Measurements from ENCODE around the gene GRAP2. TPM values are rescaled to one million over a fixed set of nuclear protein-coding genes. Genes with fewer than 3 reads are reported as not detected.

The GRAP2 gene
- total RNA-seq, 4 donors from 2014 or later: 1.4 to 5.8 (median 3.9) TPM

- DNase-seq (ENCODE audit: extremely low spot score): no peak
- Histone ChIP-seq H3K27ac (replicated peaks in 1 of 4) (peak within 1 kb of the TSS; percentile 25 to 56 (median 43)), H3K27me3 (peaks cover 0 to 65% (median 15%) of the 10 kb centered on the region in 4 donors), H3K36me3 (no peaks in the 10 kb centered on the region), H3K4me1 (peaks cover 8 to 34% (median 22%) of the 10 kb centered on the region in 4 donors), H3K4me3 (peak within 1 kb of the TSS; percentile 21 to 44 (median 36)), H3K9me3 (no peaks in the 10 kb centered on the region)
- intact Hi-C loops (cut with DNase I): no loop called here
- TF ChIP-seq POLR2AphosphoS5 (IDR thresholded peaks at IDR 0.05): no peak
- TF ChIP-seq POLR2A (IDR thresholded peaks at IDR 0.05; ENCODE audit: low read depth): no peak
- TF ChIP-seq EP300 (IDR thresholded peaks at IDR 0.05): no peak
- TF ChIP-seq CTCF (IDR thresholded peaks at IDR 0.05): no peak
- 17% methylated on average over 16 of the region's 115 CpGs for WGBS
Observed at GRCh38 chr22:39994566-39995392, 93.9 kb downstream of the GRAP2 start, which contains the start of gene FAM83F. Gene FAM83F (plus strand): TSS chr22:39994954. CDS start chr22:39995043, 89 bp downstream.

- peak overlapping the region; percentile 21 to 44 (median 36) for H3K4me3 ChIP-seq
- H3K27ac ChIP-seq (replicated peaks in 1 of 4): peak overlapping the region; percentile 25 to 56 (median 43)
- peaks cover 8 to 34% (median 22%) of the 10 kb centered on the region in 4 donors for H3K4me1 ChIP-seq
- H3K9me3 ChIP-seq: no peaks in the 10 kb centered on the region
- no peaks in the 10 kb centered on the region for H3K36me3 ChIP-seq
- H3K27me3 ChIP-seq: peaks cover 0 to 65% (median 15%) of the 10 kb centered on the region in 4 donors
- DNase-seq (ENCODE audit: extremely low spot score): no peak
- TF ChIP-seq CTCF (IDR thresholded peaks at IDR 0.05) (no peak), POLR2AphosphoS5 (IDR thresholded peaks at IDR 0.05) (no peak), EP300 (IDR thresholded peaks at IDR 0.05) (no peak), POLR2A (IDR thresholded peaks at IDR 0.05; ENCODE audit: low read depth) (no peak)
- WGBS: 91% methylated on average over 7 of the region's 35 CpGs
- intact Hi-C loops (cut with DNase I): no loop called here
Observed at GRCh38 chr22:39995393-39996252, 94.7 kb downstream of the GRAP2 start.

- no peak overlapping the region for H3K4me3 ChIP-seq
- no peaks in the 10 kb centered on the region for H3K36me3 ChIP-seq
- TF ChIP-seq EP300 (IDR thresholded peaks at IDR 0.05) (no peak), POLR2A (IDR thresholded peaks at IDR 0.05; ENCODE audit: low read depth) (no peak), CTCF (IDR thresholded peaks at IDR 0.05) (no peak), POLR2AphosphoS5 (IDR thresholded peaks at IDR 0.05) (no peak)
- H3K27me3 ChIP-seq: peaks cover 0 to 65% (median 15%) of the 10 kb centered on the region in 4 donors
- peaks cover 8 to 34% (median 24%) of the 10 kb centered on the region in 4 donors for H3K4me1 ChIP-seq
- peak overlapping the region in 3 of 4 donors; percentile 40 to 49 (median 44) for H3K27ac ChIP-seq (replicated peaks in 1 of 4)
- WGBS: 89% methylated on average over 3 of the region's 3 CpGs
- no peaks in the 10 kb centered on the region for H3K9me3 ChIP-seq
- DNase-seq (ENCODE audit: extremely low spot score): no peak
- intact Hi-C loops (cut with DNase I): no loop called here
Observed at GRCh38 chr22:39996732-39997131, 95.8 kb downstream of the GRAP2 start.

DNA sequence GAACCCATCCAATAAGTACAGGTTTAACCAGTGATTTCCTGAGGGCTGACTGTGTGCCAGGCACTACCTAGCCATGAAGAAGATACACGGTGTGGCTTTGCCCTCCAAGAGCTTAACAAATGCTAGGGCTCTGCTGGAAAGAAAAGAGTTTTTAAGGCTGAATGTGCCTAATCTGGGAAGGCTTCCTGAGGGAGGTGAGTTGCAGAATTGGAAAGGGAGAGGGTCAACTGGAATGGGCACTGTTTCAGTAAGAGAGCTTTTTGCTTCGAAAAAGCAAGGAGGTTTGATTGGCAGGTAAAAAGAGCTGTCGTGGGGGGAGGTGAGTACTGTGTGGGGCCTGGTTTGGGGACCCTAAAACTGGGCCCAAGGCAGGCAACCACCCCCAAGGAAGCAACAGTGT lies 96.5 kb downstream of the GRAP2 start:
- no peaks in the 10 kb centered on the region for H3K9me3 ChIP-seq
- peaks cover 8 to 34% (median 24%) of the 10 kb centered on the region in 4 donors for H3K4me1 ChIP-seq
- DNase-seq (ENCODE audit: extremely low spot score): no peak
- 79% methylated on average over 3 of the region's 3 CpGs for WGBS
- no peaks in the 10 kb centered on the region for H3K36me3 ChIP-seq
- no peak overlapping the region for H3K4me3 ChIP-seq
- intact Hi-C loops (cut with DNase I): no loop called here
- no peak for TF ChIP-seq POLR2A (IDR thresholded peaks at IDR 0.05; ENCODE audit: low read depth)
- no peak for TF ChIP-seq EP300 (IDR thresholded peaks at IDR 0.05)
- TF ChIP-seq CTCF (IDR thresholded peaks at IDR 0.05): no peak
- H3K27me3 ChIP-seq: peaks cover 0 to 65% (median 15%) of the 10 kb centered on the region in 4 donors
- peak overlapping the region; percentile 17 to 49 (median 42) for H3K27ac ChIP-seq (replicated peaks in 1 of 4)

Measured in esophagus muscularis mucosa (tissue), 4 donors.